ENCODE results near the gene AFAP1.

AFAP1 gene

DNA sequence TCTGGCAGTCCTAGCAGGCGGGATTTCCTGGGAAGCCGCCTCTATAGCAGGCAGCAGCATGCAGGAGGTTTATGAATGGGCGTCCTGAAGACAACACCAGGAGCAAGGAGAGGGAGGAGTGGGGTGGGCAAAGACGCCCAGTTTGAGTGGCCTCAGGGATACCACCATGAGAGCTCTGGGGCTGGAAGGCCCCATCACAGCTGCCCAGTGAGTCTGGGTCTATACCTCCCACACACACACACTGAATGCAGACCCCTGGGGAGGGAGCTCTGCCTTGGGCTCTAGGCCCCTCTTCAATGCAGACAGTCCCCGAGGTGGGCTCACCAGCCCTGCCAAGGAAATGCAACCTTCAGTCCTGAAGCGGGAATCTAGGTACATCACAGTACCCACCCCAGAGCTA is 98.6 kb downstream of the AFAP1 start:
- no peak for DNase-seq (ENCODE audit: low spot score)

DNA sequence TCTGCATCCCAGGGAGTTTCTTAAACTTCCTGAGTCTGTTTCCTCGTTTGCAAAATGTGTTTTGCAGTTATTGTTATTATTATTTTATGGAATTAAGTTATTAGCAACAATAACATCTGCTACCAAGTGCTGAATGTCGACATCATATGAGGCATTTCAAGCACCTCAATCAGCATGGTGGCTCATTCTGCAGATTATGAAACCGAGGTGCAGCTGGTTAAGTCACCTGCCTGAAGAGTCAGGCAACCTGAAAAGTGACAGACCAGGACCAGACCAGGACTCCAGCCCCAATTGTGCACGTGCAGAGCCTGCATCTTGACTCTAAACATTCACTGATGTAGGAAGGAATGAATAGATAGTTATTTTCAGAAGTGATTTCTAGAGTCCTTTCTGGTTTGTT is 99.8 kb downstream of the AFAP1 start:
- peak overlapping the region; percentile 52 for H3K27ac ChIP-seq
- CTCF ChIA-PET: no interaction called here
- TF ChIP-seq CTCF (conservative IDR thresholded peaks at IDR 0.05; ENCODE audit: low read depth): no peak
- POLR2A ChIA-PET (ENCODE audit: low non-redundant PET): no interaction called here
- no peak for DNase-seq (ENCODE audit: low spot score)

More for the DNA sequence above, 98.6 kb downstream of the AFAP1 start:
- TF ChIP-seq CTCF (conservative IDR thresholded peaks at IDR 0.05; ENCODE audit: low read depth): no peak
- H3K27ac ChIP-seq: peak overlapping the region; percentile 99
- CTCF ChIA-PET: interaction anchor here (0.7 kb wide), 1 partner anchor 47 kb away, joined by 4 read pairs; no protein-coding TSS in a partner anchor
- POLR2A ChIA-PET (ENCODE audit: low non-redundant PET): no interaction called here

DNA sequence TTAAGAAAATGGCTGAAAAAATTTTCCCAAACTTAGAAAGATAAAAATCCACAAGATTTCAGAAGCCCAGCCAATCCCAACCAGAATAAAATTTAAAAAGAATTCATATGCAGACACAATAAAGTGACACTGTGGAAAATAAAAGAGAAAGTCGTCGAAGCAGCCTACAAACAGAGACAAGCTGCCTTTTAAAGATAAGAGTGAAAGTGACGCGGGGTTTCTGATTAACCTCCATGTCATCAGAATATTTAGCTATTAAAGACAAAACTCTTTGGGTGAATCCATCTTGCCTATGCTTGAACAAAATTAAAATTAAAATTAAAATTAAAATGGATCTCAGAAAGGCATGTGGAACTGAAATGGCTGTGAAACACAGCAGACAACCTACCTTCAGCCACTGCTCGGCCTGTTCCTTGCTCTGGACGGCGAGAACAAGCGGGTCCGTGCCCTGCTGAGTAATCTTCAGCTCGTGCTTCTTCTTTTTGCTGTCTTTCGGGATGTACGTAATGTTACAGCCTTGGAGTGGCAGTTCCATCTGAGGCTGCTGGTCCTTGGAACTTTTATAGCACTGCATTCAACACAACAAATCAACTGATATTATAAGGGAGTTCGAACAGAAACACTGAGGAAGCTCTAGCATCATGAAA is 101.4 kb downstream of the AFAP1 start:
- no peak for DNase-seq (ENCODE audit: low spot score)
- H3K27ac ChIP-seq: no peak overlapping the region
- ChIA-PET CTCF (no interaction called here), POLR2A (ENCODE audit: low non-redundant PET) (no interaction called here)
- no peak for TF ChIP-seq CTCF (conservative IDR thresholded peaks at IDR 0.05; ENCODE audit: low read depth)

DNA sequence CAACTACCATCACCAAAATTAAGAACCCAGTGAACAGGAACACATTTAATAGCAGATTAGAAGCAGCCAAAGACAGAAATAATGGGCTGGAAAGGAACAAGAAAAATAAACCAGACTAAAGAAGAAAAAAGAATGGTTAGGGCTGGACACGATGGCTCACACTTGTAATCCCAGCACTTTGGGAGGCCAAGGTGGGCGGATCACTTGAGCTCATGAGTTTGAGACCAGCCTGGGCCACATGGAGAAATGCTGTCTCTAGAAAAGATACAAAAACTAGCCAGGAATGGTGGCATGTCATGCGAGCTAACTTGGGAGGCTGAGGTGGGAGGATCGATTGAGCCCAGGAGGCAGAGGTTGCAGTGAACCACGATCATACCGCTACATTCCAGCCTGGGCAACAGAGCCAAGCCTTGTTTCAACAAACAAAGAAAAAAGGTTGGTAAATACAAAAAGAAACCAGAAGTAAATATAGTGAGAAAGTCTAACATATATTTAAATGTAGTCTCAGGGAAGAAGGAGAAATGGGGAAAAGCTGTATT is 102.0 kb downstream of the AFAP1 start:
- ChIA-PET CTCF (no interaction called here), POLR2A (ENCODE audit: low non-redundant PET) (no interaction called here)
- DNase-seq (ENCODE audit: low spot score): no peak
- TF ChIP-seq CTCF (conservative IDR thresholded peaks at IDR 0.05; ENCODE audit: low read depth): no peak
- no peak overlapping the region for H3K27ac ChIP-seq

- no peak for TF ChIP-seq CTCF (conservative IDR thresholded peaks at IDR 0.05; ENCODE audit: low read depth)
- no peak overlapping the region for H3K27ac ChIP-seq
- POLR2A ChIA-PET (ENCODE audit: low non-redundant PET): no interaction called here
- CTCF ChIA-PET: interaction anchor here (0.7 kb wide), 1 partner anchor 14 kb away, joined by 3 read pairs; no protein-coding TSS in a partner anchor
- no peak for DNase-seq (ENCODE audit: low spot score)
Observed at GRCh38 chr4:7831858-7832730, 107.6 kb downstream of the AFAP1 start.

GRCh38 chr4:7831330-7831729 is 108.3 kb downstream of the AFAP1 start:
- TF ChIP-seq CTCF (conservative IDR thresholded peaks at IDR 0.05; ENCODE audit: low read depth): no peak
- H3K27ac ChIP-seq: no peak overlapping the region
- CTCF ChIA-PET: interaction anchor here (0.7 kb wide), 1 partner anchor 15 kb away, joined by 3 read pairs; no protein-coding TSS in a partner anchor
- no peak for DNase-seq (ENCODE audit: low spot score)
- POLR2A ChIA-PET (ENCODE audit: low non-redundant PET): no interaction called here

Measured in RWPE1 (cell line).